DOHH2 (cell line): ENCODE results near the gene NAT10.

ENCODE experiments used
- H3F3A ChIP-seq: fragments of 200-600 bp; sonication (generic), shearing (Covaris generic); 2 replicates; pipeline ENCODE4 v1.6.0; 2016; ENCODE audit warnings: antibody characterized with exemption, mild to moderate bottlenecking; ENCODE audit not compliant: control insufficient read depth, insufficient read depth
- H3K27ac ChIP-seq: fragments of 200-600 bp; sonication (generic); 2 replicates; pipeline ENCODE4 v1.5.1; 2014; ENCODE audit warnings: low read depth, mild to moderate bottlenecking, low read length, moderate library complexity
- H3K27me3 ChIP-seq: fragments of 200-600 bp; sonication (generic); 2 replicates; pipeline ENCODE4 v1.6.1; 2014; ENCODE audit warnings: mild to moderate bottlenecking, low read length, mixed read lengths; ENCODE audit not compliant: control insufficient read depth
- H3K36me3 ChIP-seq: fragments of 200-600 bp; sonication (generic); 2 replicates; pipeline ENCODE4 v1.6.1; 2014; ENCODE audit warnings: mild to moderate bottlenecking, low read length, moderate library complexity, mixed read lengths; ENCODE audit not compliant: control insufficient read depth
- H3K4me1 ChIP-seq: fragments of 200-600 bp; sonication (generic); 2 replicates; pipeline ENCODE4 v1.6.1; 2014; ENCODE audit warnings: mild to moderate bottlenecking, low read length, mixed read lengths; ENCODE audit not compliant: control insufficient read depth
- H3K4me2 ChIP-seq: fragments of 200-600 bp; sonication (generic); 2 replicates; pipeline ENCODE4 v1.6.0; 2014; ENCODE audit warnings: mild to moderate bottlenecking, low read length, moderate library complexity
- H3K4me3 ChIP-seq: fragments of 200-600 bp; sonication (generic); 2 replicates; pipeline ENCODE4 v1.5.1; 2014; ENCODE audit warnings: mild to moderate bottlenecking, low read length, mixed read lengths
- H3K79me2 ChIP-seq: fragments of 200-600 bp; sonication (generic); 2 replicates; pipeline ENCODE4 v1.6.1; 2014; ENCODE audit warnings: mild to moderate bottlenecking, low read length, mixed read lengths; ENCODE audit not compliant: control insufficient read depth
- H3K9me2 ChIP-seq: fragments of 200-600 bp; sonication (generic); replicated peaks from 2 replicates; pipeline ENCODE4 v1.6.1; 2014; ENCODE audit warnings: mild to moderate bottlenecking, low read length, mixed read lengths; ENCODE audit not compliant: control insufficient read depth
- H3K9me3 ChIP-seq: fragments of 200-600 bp; sonication (generic); 2 replicates; pipeline ENCODE4 v1.6.1; 2014; ENCODE audit warnings: antibody characterized with exemption, low read length, mixed read lengths; ENCODE audit not compliant: control insufficient read depth, insufficient read depth
- H4K20me1 ChIP-seq: fragments of 200-600 bp; sonication (generic); 2 replicates; pipeline ENCODE4 v1.6.0; 2014; ENCODE audit warnings: low read depth, mild to moderate bottlenecking, antibody characterized with exemption, low read length, moderate library complexity; ENCODE audit not compliant: control insufficient read depth, insufficient read depth
- CTCF ChIP-seq: fragments of 200-600 bp; sonication (generic); IDR thresholded peaks from one replicate; pipeline ENCODE4 v1.5.1; 2014; ENCODE audit warnings: antibody characterized with exemption, mild to moderate bottlenecking, low read depth, low read length; ENCODE audit not compliant: poor library complexity, severe bottlenecking
- EZH2phosphoT487 ChIP-seq: fragments of 200-600 bp; sonication (generic); IDR thresholded peaks from 2 replicates; pipeline ENCODE4 v1.6.1; 2017; ENCODE audit warnings: borderline replicate concordance, mild to moderate bottlenecking, antibody characterized with exemption, low read length, moderate library complexity, mixed read lengths

Gene NAT10

GRCh38 chr11:34111722-34112270, 6.4 kb downstream of the NAT10 start:
- H3K9me3 ChIP-seq = no peaks in the 10 kb centered on the region
- H3K9me2 ChIP-seq = no peaks in the 10 kb centered on the region
- no peaks in the 10 kb centered on the region for H3F3A ChIP-seq
- H4K20me1 ChIP-seq = peaks cover 4% of the 10 kb centered on the region; the same call in 1 of the 2 replicates
- no peak overlapping the region for H3K4me2 ChIP-seq
- peaks cover 47% of the 10 kb centered on the region for H3K79me2 ChIP-seq
- peaks cover 9% of the 10 kb centered on the region for H3K4me1 ChIP-seq
- no peaks in the 10 kb centered on the region for H3K27me3 ChIP-seq
- no peak overlapping the region for H3K4me3 ChIP-seq
- H3K36me3 ChIP-seq = peaks cover 95% of the 10 kb centered on the region
- no peak overlapping the region for H3K27ac ChIP-seq
- TF ChIP-seq EZH2phosphoT487 = no peak
- TF ChIP-seq CTCF = no peak

GRCh38 chr11:34114014-34114413, 8.6 kb downstream of the NAT10 start:
- no peaks in the 10 kb centered on the region for H3K9me2 ChIP-seq
- H3K9me3 ChIP-seq = no peaks in the 10 kb centered on the region
- no peak overlapping the region for H3K4me3 ChIP-seq
- H3K36me3 ChIP-seq = peaks cover 95% of the 10 kb centered on the region
- H3K27ac ChIP-seq = no peak overlapping the region
- peaks cover 4% of the 10 kb centered on the region; the same call in 1 of the 2 replicates for H4K20me1 ChIP-seq
- H3K79me2 ChIP-seq = peaks cover 25% of the 10 kb centered on the region
- no peak for TF ChIP-seq EZH2phosphoT487
- no peak for TF ChIP-seq CTCF
- H3F3A ChIP-seq = no peaks in the 10 kb centered on the region
- no peaks in the 10 kb centered on the region for H3K27me3 ChIP-seq
- H3K4me1 ChIP-seq = no peaks in the 10 kb centered on the region
- H3K4me2 ChIP-seq = no peak overlapping the region

- Histone ChIP-seq H3K4me3 (no peak overlapping the region), H3K79me2 (peaks cover 21% of the 10 kb centered on the region), H4K20me1 (peaks cover 4% of the 10 kb centered on the region; the same call in 1 of the 2 replicates), H3K36me3 (peaks cover 95% of the 10 kb centered on the region), H3K4me1 (no peaks in the 10 kb centered on the region), H3K4me2 (no peak overlapping the region), H3K9me3 (no peaks in the 10 kb centered on the region), H3K27me3 (no peaks in the 10 kb centered on the region), H3K9me2 (no peaks in the 10 kb centered on the region), H3F3A (no peaks in the 10 kb centered on the region), H3K27ac (no peak overlapping the region)
- TF ChIP-seq CTCF = no peak
- no peak for TF ChIP-seq EZH2phosphoT487
These were observed 9.0 kb downstream of the NAT10 start for GRCh38 chr11:34114471-34114870.

GRCh38 chr11:34120651-34121050, 15.2 kb downstream of the NAT10 start:
- H3K36me3 ChIP-seq = peaks cover 91% of the 10 kb centered on the region
- no peak overlapping the region for H3K4me3 ChIP-seq
- H3K9me2 ChIP-seq = no peaks in the 10 kb centered on the region
- no peaks in the 10 kb centered on the region for H3K9me3 ChIP-seq
- no peaks in the 10 kb centered on the region for H3K27me3 ChIP-seq
- H3K27ac ChIP-seq = no peak overlapping the region
- no peaks in the 10 kb centered on the region for H4K20me1 ChIP-seq
- H3K4me1 ChIP-seq = no peaks in the 10 kb centered on the region
- no peaks in the 10 kb centered on the region for H3F3A ChIP-seq
- TF ChIP-seq EZH2phosphoT487 (no peak), CTCF (no peak)
- H3K79me2 ChIP-seq = no peaks in the 10 kb centered on the region
- H3K4me2 ChIP-seq = no peak overlapping the region
